HG03280 (cell line): ENCODE measurements around the gene ADD1.
"Not testable (repeated sequence)": the region's sequence is repeated elsewhere in the genome, so short reads cannot be mapped to it uniquely, and the experiment has no call there.

Experiments
- ATAC-seq: cut with Tn5 transposase; IDR thresholded peaks from one replicate; pipeline ENCODE4 v1.9.1; 2021; ENCODE audit warnings: mild to moderate bottlenecking, moderate library complexity; ENCODE audit not compliant: unreplicated experiment

The ADD1 gene

DNA sequence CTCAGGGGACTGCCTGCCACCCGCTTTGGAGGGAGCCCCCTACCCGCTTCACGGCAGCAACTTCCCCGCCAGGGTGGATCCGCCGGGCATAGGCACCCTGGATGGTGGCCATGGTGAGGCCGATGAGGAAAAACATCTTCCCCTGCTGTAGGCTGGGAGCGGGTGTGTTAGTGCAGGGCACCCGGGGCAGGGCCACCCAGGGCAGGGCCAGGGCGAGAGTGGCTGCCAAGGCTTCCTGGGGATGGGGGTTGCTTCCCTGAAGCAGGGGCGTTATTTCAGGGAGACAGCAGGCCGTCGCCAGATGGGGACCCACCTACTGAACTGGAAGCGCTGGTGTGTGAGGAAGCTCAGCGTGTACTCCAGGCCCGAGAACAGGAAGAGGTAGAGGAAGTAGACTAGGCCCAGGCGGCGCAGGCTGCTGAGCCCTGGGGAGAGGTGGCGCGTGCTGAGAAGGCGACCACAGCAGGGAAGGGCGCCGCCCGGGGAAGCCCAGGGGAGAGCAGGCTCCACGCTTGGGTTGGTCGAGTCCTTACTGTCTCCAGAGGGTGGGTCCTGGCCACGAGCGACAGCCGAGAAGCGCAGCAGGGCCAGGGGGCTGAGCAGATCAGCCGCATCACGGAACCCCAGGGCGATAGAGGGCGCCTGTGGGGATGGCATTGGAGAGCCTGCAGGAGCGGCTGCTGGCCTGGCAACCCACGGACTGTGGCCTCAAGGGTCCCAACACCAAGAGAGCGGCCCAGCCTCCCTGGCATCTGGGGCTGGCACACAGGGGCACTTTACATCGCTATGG, 88.1 kb downstream of the ADD1 start:
- ATAC-seq: peak; percentile 31

DNA sequence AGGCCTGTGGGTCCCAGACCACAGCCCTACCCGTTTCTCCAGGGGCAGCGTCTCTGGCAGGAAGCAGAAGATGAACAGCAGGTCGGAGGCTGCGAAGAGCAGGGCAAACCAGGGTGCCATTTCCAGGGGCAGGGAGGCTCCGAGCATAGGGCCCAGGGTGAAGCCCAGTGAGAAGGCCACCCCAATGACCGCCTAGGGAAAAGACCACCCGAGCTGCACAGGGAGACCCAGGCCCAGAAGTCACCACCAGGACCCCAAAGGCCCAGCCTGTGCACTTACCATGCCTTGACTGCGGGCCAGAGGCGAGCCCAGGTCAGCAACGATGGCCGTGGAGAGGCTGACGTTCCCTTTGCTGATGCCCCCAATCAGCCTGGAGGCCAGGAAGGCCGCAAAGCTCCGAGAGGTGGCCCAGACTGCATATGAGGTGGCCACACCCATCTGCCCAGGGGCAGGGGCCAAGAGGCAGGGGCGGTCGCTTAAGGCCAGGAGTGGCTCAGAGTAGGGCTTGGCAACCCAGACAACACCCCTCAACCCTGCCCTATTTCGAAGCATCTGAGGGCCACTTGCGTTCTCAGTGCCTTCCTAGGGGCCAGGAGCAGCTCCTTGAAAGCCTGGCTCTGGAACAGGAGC, 88.8 kb downstream of the ADD1 start:
- no peak for ATAC-seq

DNA sequence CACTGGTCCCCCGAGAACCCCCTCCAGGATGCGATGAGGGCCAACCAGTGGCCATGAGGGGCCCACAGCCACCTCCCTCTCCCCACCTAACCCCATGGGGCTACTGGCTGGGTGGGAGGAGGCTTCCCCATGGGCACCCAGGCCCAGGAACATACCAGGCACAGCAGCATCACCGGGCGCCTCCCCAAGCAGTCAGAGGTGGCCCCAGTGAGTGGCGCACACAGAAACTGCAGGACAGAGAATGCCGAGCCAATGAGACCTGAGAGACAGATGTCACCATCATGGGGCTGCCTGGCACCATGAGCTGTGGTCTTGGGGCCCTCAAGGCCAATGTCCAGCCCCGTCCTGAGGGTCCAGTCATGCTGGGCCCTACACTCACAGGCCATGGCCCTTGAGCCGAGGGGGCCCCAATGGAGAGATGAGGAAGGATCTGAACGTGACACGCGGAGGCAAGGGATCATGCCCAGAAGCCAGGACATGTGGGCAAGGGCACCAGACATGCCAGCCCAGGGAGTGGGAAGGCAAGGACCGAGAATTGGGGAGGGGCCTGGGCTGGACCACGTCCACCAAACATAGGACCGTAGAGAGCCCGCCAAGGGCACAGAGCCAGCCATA, 89.4 kb downstream of the ADD1 start:
- ATAC-seq: no peak

DNA sequence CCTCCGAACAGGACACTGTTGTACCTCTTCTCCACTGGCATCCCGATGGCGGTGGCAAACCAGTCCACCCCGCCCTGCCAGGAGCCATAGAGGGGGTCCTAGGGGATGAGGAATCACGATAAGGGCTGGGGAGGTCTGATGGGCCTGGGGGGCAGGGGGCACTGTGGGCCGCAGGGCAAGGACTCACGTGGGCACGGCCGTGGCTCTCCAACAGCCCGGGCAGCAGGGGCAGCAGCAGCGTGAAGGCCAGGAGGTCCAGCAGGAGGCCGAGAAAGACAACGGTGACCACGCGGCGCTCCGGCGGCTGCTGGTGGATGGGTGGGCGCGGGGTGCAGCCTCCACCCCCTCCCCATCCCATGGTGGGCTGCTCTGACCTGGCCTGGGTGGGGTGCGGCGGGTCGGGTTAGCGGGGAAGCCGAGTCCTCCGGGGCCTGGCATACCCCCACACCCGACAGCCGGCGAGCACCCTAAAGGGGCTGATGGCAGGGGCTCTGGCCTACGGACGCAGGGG, 90.0 kb downstream of the ADD1 start:
- ATAC-seq: no peak

DNA sequence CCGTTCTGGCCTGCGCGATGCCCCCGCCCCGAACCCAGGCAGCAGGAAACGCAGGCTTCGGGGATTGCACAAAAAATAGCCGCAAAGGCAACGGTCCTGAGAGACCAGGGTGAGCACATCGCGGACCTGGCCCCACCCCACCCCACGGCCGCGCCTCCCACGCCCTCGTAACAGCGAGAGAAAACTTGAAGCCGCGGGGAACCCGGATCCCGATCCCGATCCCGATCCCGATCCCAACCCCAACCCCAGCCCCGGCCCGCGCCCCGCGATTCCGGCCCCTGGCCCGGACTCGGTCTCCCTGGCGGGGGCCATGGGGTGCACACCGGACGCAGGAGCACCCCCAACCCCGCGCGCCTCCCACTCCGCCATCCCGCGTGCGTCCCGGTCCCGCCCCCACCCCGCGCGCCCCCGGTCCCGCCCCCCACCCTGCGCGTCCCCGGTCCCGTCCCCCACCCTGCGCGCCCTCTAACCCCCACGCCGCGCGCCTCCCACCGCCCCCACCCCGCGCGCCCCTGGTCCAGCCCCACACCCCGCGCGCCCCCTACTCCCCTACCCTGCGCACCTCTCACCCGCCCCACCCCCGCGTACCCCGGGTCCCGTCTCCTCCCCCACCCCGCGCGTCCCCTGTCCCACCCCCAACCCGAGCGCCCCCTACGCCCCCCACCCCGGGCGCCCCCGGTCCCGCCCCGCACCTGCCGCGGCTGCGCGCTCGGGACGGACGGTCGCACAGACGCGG, 90.6 kb downstream of the ADD1 start:
- no peak for ATAC-seq

DNA sequence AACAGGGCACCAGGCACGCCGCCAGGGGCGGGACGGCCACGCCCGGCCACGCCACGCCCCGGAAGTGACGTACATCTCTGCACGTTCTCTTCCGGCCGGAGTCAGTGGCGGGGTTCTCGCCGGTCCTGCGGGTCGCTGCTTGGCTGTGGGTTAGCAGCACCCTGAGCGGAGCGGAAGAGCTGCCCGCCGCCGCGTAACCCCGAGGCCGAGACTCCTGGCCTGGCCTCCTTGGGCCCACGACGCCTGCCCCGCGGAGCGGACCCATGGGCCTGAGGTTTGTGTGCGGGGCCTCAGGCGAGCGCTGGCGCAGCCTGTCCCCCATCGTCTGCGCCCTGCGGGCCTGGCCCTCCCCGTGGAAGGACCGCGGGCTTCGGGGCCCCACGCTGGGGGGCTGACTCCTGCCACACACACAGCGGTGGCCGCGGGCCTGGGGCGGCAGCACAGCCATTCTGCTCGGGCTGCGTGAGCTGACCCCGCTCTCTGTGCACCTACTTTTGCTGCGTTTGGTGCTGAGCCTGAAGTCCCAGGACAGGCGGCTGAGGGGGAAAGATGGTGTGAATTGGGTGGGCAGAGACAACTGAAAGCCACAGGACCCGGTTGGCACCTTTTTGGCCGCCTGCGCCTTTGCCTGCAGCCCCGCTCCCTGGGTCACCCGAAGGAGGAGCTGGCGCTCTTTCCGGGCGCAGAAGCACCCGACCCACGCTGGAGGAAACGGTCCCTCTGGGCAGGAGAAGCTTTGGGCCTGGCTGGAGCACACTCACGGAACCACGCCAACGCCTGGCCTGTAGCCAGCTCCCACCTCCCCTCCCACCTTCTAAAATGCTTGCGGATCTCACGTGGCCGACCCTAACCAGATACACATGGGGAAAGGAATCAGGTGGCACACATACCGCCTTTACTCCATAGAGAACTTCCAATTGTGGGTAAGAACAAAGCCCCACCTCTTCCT, 91.4 kb downstream of the ADD1 start:
- ATAC-seq: peak; percentile 59

DNA sequence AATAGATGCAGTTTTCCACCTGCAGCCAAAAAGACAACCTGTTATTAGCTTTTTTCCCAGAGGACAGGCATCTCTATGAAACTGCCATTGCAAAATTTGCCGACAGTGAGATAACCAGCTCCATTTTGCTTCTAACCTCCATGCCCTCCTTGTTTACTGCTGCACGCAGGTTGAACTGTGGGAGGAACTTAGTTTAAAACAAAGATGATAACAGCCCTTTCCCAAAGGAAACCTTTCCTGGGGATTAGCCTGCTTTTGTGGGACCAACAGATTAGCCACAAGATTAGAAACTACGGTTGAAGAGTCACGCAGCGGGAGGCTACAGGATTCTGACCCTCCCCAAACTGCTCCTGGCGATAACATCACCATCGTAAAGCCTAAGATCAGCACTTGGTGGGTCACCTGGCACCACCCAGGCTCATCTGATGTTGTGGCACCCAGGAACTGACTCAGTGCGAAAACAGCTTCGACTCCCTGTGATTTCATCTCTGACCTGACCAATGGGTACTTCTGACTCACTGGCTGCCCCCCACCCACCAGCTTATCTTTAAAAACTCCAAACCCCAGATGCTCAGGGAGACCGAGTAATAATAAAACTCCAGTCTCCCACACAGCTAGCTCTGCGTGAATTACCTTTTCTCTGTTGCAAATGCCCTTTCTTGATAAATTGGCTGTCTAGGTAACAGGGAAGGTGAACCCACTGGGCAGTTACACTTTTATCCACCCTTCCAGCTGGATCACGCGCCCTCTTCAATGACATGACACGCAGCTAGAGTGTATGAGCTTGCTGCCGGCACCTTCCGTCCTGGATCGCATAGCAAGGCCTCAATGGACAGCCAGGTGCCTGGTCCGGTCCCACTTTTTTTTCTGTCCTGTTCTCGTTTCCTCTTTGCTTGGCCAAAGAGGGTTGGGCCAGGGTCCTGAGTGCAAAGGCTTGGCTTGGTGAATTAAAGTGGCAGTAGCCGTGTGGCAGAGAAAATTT, 92.4 kb downstream of the ADD1 start:
- no peak for ATAC-seq

DNA sequence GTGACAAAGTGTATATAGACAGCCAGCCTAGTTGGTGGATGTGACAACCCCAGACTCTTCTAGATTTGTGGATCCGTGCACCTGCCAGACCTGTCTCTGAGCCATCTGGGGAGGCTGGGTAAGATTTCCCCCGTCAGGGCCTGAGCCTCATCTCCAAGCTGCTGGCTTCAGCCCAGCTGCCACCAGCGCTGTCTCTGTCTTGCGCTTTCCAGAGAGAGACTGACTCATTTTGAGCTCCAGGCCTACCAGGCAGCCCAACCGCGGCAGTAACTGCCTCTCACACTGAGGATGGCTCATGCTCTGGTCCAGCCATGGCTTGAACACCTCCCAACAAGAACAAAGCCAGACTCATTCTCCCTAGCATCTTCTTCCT, 93.1 kb downstream of the ADD1 start:
- peak; percentile 23 for ATAC-seq

DNA sequence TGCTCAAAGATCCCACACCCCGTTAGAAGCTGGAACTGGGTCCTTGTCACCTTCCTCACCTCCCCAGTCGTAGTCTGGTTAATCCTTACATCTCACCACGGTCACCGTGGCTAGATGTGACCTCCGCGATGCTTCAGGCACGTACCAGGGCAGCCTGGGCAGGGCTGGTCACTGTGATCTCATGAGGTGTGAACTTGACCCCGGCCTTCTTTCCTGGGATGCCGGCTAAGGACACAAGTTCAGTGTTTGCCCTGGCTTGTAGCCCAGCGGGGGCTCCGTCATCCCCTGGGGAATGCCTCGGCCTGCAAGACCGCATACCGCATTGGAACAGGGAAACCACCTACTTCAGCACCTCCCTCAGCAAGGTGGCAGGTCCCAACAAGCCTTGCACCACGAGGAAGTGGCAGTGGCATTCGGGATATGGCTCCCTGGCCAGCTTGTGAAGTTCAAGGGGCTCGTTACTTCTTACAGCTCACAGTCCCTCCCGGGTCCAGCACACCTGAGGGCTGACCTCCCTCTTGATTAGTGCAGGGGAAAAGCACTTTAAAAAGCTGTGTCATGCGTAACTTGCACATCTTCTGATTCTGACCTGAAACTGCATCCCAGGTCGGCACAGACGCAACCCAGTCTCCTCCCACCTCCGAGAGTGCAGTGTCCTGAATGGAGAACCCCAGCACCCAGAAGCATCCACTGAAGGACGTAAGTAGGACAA, 93.7 kb downstream of the ADD1 start:
- no peak for ATAC-seq

DNA sequence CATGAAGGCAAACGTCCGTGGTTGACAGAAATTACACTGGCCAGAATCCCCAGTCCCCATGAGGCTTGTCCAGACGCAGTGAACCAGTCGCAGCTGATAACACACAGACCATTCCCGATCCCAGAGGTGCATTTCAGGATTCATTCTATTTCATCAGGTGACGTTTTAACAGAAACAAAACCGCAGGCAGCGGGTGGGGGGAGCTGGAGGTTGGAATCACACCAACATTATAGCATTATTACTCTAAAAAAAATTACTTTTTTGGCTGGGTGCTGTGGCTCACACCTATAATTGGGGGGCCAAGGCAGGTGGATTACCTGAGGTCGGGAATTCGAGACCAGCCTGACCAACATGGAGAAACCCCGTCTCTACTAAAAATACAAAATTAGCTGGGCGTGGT, 94.3 kb downstream of the ADD1 start:
- no peak for ATAC-seq

DNA sequence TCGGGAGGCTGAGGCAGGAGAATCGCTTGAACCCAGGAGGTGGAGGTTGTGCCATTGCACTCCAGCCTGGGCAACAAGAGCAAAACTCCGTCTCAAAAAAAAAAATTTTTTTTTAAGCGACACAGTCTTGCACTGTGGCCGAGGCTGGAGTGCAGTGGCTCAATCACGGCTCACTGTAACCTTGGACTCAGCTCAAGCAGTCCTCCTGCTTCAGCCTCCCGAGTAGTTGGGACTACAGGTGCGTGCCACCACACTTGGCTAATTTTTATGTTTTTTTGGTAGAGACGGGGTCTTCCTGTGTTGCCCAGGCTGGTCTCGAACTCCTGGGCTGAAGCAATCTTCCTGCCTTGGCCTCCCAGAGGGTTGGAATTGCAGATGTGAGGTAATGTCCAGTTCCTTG, 94.8 kb downstream of the ADD1 start:
- not testable (repeated sequence) for ATAC-seq

DNA sequence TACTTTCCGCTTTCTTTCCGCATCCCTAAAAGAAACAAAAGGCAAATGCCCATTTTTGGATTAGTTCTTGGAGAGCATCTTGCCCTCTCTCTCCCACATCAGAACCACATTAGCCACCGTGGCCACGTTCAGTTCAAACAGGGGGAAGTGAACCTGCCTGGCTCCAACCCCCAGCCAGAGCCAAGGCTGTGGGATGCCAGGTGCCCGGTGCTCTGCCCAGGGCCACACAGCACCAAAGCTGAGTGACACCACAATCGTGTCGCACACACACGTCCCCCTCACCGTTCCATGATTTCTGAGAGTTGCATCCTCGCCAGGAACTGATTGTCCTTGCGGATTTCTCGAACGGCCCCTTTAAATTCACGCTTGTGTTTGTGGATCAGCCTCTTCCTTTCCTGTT, 95.3 kb downstream of the ADD1 start:
- no peak for ATAC-seq

DNA sequence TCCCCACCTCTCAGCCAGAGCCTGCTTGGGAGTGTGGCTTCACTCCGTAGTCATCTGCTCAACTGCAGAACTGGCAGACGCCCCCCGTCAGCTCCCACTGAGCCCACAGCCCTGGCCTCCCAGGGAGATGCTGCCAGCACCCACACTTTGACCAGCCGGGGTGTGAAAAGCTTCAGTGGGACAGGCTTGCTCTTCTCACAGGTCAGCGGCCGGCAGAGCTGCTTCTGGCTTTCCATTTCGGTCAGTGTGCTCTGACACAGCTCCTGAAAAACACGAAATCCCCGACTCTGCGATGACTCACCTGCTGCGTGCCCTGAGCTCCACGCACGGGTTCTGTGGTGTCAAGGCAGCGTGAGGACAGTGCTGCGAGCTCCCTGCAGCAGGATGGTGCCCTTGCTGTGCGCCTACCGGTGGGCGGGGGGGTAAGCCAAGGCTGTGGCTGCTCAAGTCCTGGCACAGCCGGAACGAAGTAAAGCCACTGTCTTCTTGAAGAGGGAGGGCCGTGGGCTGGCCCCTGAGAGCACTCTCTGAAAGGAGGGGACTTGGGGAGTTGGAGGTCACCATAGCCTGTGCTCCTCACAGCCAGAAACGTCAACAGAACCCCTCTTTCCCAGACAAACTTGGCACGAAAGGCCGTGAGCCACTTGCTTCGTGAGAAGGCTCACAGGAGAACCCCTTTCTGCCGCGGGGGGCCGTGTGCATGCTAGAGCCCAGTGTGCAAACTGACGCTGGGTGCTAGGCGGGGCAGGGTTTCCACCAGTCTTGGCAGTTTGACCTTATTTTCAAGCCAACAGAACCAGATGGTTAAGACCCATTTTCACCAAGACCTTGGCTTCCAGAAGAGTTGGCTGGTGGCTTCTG, 96.0 kb downstream of the ADD1 start:
- ATAC-seq: no peak

DNA sequence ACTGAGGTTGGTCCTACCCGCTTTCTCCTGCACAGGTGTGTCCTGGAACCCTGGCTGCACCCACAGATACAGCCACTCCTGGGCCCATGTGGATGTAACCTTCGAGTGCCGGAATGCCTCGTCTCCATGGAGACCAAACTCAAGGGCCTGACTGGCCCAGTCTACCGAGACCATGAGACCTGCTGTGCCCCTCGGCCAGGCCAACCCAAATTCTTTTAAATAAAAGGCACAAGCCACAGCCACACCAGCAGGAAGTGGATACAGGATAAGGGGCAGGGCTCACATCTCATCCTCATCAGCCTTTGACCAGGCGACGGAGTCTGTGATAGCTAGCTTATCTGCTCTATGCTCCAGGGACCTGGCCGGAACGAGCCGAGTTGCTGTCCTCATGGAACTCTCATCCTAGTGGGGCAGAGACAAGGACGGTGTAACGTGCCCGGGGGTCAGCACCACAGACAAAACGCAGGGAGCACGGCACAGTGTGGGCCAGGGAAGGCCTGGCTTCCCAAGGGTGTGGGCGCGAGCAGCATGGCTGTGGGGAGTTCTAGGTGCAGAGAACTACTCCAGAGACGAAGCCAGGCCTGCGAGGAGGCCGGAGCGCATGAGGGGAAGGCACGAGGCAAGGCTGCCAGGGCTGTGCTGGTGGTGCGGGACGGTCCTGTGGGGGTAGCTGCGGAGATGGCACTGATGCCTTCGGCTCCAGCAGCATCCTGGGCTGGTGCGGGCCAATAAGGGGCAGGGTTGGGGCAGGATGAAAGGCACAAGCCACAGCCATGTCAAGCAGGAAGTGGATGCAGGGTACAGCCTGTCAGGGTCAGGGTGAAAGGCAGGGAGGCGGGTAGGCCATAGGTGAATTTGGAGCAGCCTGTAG, 96.9 kb downstream of the ADD1 start:
- no peak for ATAC-seq

DNA sequence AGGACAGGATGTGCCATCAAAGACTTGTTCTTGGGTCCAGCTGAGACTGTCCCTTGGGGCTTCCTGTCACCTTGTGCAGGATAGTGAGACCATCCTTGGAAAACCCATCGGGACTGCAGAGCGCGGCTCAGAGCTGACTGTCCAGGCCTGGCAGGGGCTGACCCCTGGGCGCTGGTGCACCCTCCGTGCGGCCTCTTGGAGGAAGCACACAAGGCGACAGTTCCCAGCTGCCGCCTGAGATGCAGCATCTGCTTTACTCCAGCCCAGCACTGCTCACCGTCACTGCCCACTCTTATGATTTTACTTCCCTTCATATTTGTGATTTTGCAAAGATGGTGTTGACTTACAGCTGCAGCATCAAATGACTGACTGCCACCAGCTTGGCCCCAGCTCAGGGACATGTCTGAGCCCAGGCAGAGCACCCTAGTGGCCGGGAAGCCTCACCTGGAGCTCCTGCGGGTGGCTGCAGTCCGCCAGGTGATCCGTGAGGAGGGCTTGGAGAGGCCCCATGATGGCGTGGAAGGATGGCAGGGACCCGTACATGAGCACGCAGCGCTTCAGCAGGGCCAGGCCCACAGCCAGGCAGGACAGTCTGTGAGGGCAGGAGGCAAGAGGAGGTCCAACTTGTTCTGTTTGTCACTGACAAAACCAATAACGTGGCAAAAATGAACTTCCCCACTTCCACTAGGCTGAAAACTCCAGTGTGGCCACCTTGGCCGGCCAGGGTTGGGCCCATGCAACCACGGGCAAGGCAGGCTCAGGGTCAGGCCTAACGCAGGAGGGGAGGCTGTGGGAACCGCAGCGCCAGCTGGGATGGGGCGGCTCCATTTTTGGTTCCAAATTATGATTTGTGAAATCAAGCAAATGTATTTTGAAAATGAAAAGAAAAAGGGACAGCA, 97.7 kb downstream of the ADD1 start:
- no peak for ATAC-seq
